H9 (cell line): Measurements from ENCODE around the gene ACTL8. TPM values are rescaled to one million over a fixed set of nuclear protein-coding genes. Genes with fewer than 3 reads are reported as not detected.

Source experiments
- DNase-seq: peaks from one replicate; pipeline ENCODE4 v3.0.0-alpha.2; 2017
- H2AFZ ChIP-seq: one replicate; pipeline ENCODE4 v1.6.1; 2013; ENCODE audit warnings: mild to moderate bottlenecking, low read length, control low read depth, moderate library complexity
- H2AK5ac ChIP-seq: 2 replicates; pipeline ENCODE4 v1.6.1; 2013; ENCODE audit warnings: low read length, control low read depth, mixed read lengths; ENCODE audit not compliant: insufficient read length
- H2BK120ac ChIP-seq: one replicate; pipeline ENCODE4 v1.6.1; 2013; ENCODE audit warnings: low read depth, mild to moderate bottlenecking, low read length, control low read depth, inconsistent platforms; ENCODE audit not compliant: poor library complexity, severe bottlenecking
- H2BK12ac ChIP-seq: 2 replicates; pipeline ENCODE4 v1.6.1; 2013; ENCODE audit warnings: low read length, control low read depth, mixed read lengths, low read depth; ENCODE audit not compliant: insufficient read length
- H2BK15ac ChIP-seq: 2 replicates; pipeline ENCODE4 v1.6.1; 2013; ENCODE audit warnings: low read depth, low read length, control low read depth
- H2BK20ac ChIP-seq: one replicate; pipeline ENCODE4 v1.6.1; 2013; ENCODE audit warnings: low read depth, mild to moderate bottlenecking, low read length, control low read depth, inconsistent platforms; ENCODE audit not compliant: poor library complexity, severe bottlenecking
- H2BK5ac ChIP-seq: 2 replicates; pipeline ENCODE4 v1.6.1; 2013; ENCODE audit warnings: low read length, control low read depth, mixed read lengths; ENCODE audit not compliant: insufficient read length
- H3K14ac ChIP-seq: 2 replicates; pipeline ENCODE4 v1.6.1; 2013; ENCODE audit warnings: low read length, control low read depth; ENCODE audit not compliant: insufficient read depth
- H3K18ac ChIP-seq: 2 replicates; pipeline ENCODE4 v1.6.1; 2013; ENCODE audit warnings: low read depth, mild to moderate bottlenecking, mixed read lengths, low read length, control low read depth; ENCODE audit not compliant: insufficient read length
- H3K23ac ChIP-seq: 2 replicates; pipeline ENCODE4 v1.6.1; 2013; ENCODE audit warnings: low read length, control low read depth, mixed read lengths, low read depth; ENCODE audit not compliant: insufficient read length
- H3K23me2 ChIP-seq: 2 replicates; pipeline ENCODE4 v1.6.1; 2013; ENCODE audit warnings: low read depth, mild to moderate bottlenecking, mixed read lengths, low read length, control low read depth; ENCODE audit not compliant: insufficient read length, poor library complexity, severe bottlenecking
- H3K27ac ChIP-seq: 2 replicates; pipeline ENCODE4 v1.5.1; 2013; ENCODE audit warnings: low read length, control low read depth, mixed read lengths, low read depth; ENCODE audit not compliant: insufficient read length
- H3K27me3 ChIP-seq: 2 replicates; pipeline ENCODE4 v1.6.1; 2013; ENCODE audit warnings: low read length, control low read depth, inconsistent platforms; ENCODE audit not compliant: insufficient read depth
- H3K4ac ChIP-seq: 2 replicates; pipeline ENCODE4 v1.6.1; 2013; ENCODE audit warnings: low read depth, mild to moderate bottlenecking, control low read depth, inconsistent platforms, low read length, moderate library complexity
- H3K4me1 ChIP-seq: 2 replicates; pipeline ENCODE4 v1.6.1; 2013; ENCODE audit warnings: low read length, control low read depth, inconsistent platforms; ENCODE audit not compliant: insufficient read depth
- H3K4me2 ChIP-seq: 2 replicates; pipeline ENCODE4 v1.6.1; 2013; ENCODE audit warnings: low read length, control low read depth, mixed read lengths; ENCODE audit not compliant: insufficient read length, insufficient read depth
- H3K56ac ChIP-seq: 2 replicates; pipeline ENCODE4 v1.6.1; 2013; ENCODE audit warnings: low read depth, mild to moderate bottlenecking, mixed read lengths, low read length, control low read depth; ENCODE audit not compliant: insufficient read length
- H3K79me1 ChIP-seq: 2 replicates; pipeline ENCODE4 v1.6.1; 2013; ENCODE audit warnings: low read depth, mild to moderate bottlenecking, moderate library complexity, low read length, control low read depth, inconsistent platforms; ENCODE audit not compliant: insufficient read depth, poor library complexity, severe bottlenecking
- H3K79me2 ChIP-seq: 2 replicates; pipeline ENCODE4 v1.6.1; 2013; ENCODE audit warnings: low read length, control low read depth, inconsistent platforms; ENCODE audit not compliant: insufficient read depth
- H3K9ac ChIP-seq: 2 replicates; pipeline ENCODE4 v1.6.1; 2013; ENCODE audit warnings: low read length, control low read depth, mixed read lengths; ENCODE audit not compliant: insufficient read length; ENCODE audit errors: extremely low read depth
- H3K9me3 ChIP-seq: one replicate; pipeline ENCODE4 v1.6.1; 2013; ENCODE audit warnings: low read depth, low read length, inconsistent platforms; ENCODE audit not compliant: control insufficient read depth
- H3T11ph ChIP-seq: one replicate; pipeline ENCODE4 v1.6.1; 2013; ENCODE audit warnings: mild to moderate bottlenecking, low read length, control low read depth, inconsistent platforms
- H4K20me1 ChIP-seq: one replicate; pipeline ENCODE4 v1.6.1; 2013; ENCODE audit not compliant: control insufficient read depth, insufficient read length, insufficient read depth
- H4K5ac ChIP-seq: 2 replicates; pipeline ENCODE4 v1.6.1; 2013; ENCODE audit warnings: low read depth, mild to moderate bottlenecking, mixed read lengths, low read length, control low read depth; ENCODE audit not compliant: insufficient read length
- H4K8ac ChIP-seq: replicated peaks from 2 replicates; pipeline ENCODE4 v1.6.1; 2013; ENCODE audit warnings: low read length, control low read depth, mixed read lengths, low read depth; ENCODE audit not compliant: insufficient read length
- H4K91ac ChIP-seq: 2 replicates; pipeline ENCODE4 v1.6.1; 2013; ENCODE audit warnings: low read depth, mild to moderate bottlenecking, moderate library complexity, mixed read lengths, low read length, control low read depth; ENCODE audit not compliant: insufficient read length
- H3K27ac Mint-ChIP-seq, 3 experiments: 2 replicates in 2 of 3; 3 replicates in 1 of 3; pipeline ENCODE4 v1.8.0; 2020 to 2021; ENCODE audit warnings: mixed read lengths in 3 of 3, mild to moderate bottlenecking in 1 of 3, moderate library complexity in 1 of 3
- H3K27me3 Mint-ChIP-seq: 2 replicates; pipeline ENCODE4 v1.8.0; 2021; ENCODE audit warnings: low read depth, mild to moderate bottlenecking, moderate library complexity, mixed read lengths
- H3K36me3 Mint-ChIP-seq, 3 experiments: 2 replicates in 2 of 3; 3 replicates in 1 of 3; pipeline ENCODE4 v1.8.0; 2020 to 2021; ENCODE audit warnings: low read depth in 3 of 3, mixed read lengths in 3 of 3; ENCODE audit not compliant: insufficient read depth in 1 of 3
- H3K4me1 Mint-ChIP-seq, 2 experiments: 2 replicates each; pipeline ENCODE4 v1.8.0; 2020; ENCODE audit warnings: mixed read lengths in 2 of 2
- H3K4me3 Mint-ChIP-seq, 2 experiments: 2 replicates in 1 of 2; 3 replicates in 1 of 2; pipeline ENCODE4 v1.8.0; 2020 to 2021; ENCODE audit warnings: mild to moderate bottlenecking in 2 of 2, mixed read lengths in 2 of 2, moderate library complexity in 1 of 2
- H3K9me3 Mint-ChIP-seq, 2 experiments: 2 replicates in 1 of 2; 3 replicates in 1 of 2; pipeline ENCODE4 v1.8.0; 2020; ENCODE audit warnings: mild to moderate bottlenecking in 2 of 2, mixed read lengths in 2 of 2, moderate library complexity in 1 of 2
- CTCF ChIP-seq: fragments of 200-600 bp; sonication (generic); conservative IDR thresholded peaks from 3 replicates; pipeline ENCODE4 v1.8.0; 2021; ENCODE audit warnings: antibody characterized with exemption, mild to moderate bottlenecking
- WGBS: extraction: QIAGEN DNeasy Blood & Tissue Kit; methylation state at CpG from one replicate; pipeline ENCODE4 v1.1.7; 2013; ENCODE audit warnings: missing lambda C conversion rate, low lambda C conversion rate, mixed read lengths; ENCODE audit not compliant: insufficient read length; ENCODE audit errors: extremely low coverage; 5-methylcytosine and 5-hydroxymethylcytosine counted together
- total RNA-seq: library from RNA; stranded (reverse); gene quantifications from 2 replicates; pipeline ENCODE4 v1.2.1, GENCODE V29; 2021

The ACTL8 gene
- total RNA-seq, 1 experiment from 2014 or later, result not detected

GRCh38 chr1:17750333-17750732 lies 4.8 kb upstream of the ACTL8 start:
- no peak overlapping the region for H4K5ac ChIP-seq
- H3K79me1 ChIP-seq, result no peaks in the 10 kb centered on the region
- H3K9me3 ChIP-seq, result no peaks in the 10 kb centered on the region
- no peak overlapping the region for H2BK12ac ChIP-seq
- H3K4me1 ChIP-seq, result no peaks in the 10 kb centered on the region
- Mint-ChIP-seq H3K27ac (no peak overlapping the region), H3K9me3 (peaks cover 20 to 21% of the 10 kb centered on the region in 2 experiments), H3K4me1 (no peaks in the 10 kb centered on the region), H3K4me3 (no peak overlapping the region), H3K27me3 (peaks cover 7% of the 10 kb centered on the region), H3K36me3 (peaks cover 0 to 12% (median 5%) of the 10 kb centered on the region in 3 experiments)
- no peak overlapping the region for H4K91ac ChIP-seq
- H3K4me2 ChIP-seq, result no peak overlapping the region
- no CpG with 5 or more reads among the region's 5 CpGs for WGBS
- H3K23me2 ChIP-seq, result no peaks in the 10 kb centered on the region
- no peak overlapping the region for H3K9ac ChIP-seq
- no peak overlapping the region for H2BK120ac ChIP-seq
- H2AFZ ChIP-seq, result no peak overlapping the region
- H4K8ac ChIP-seq, result no peak overlapping the region
- no peak overlapping the region for H2BK5ac ChIP-seq
- H3K79me2 ChIP-seq, result no peaks in the 10 kb centered on the region
- H4K20me1 ChIP-seq, result no peaks in the 10 kb centered on the region
- no peak overlapping the region for H3K18ac ChIP-seq
- no peak overlapping the region for H3K14ac ChIP-seq
- no peak overlapping the region for H2AK5ac ChIP-seq
- no peak overlapping the region for H3T11ph ChIP-seq
- no peak overlapping the region for H2BK15ac ChIP-seq
- DNase-seq, result no peak
- H3K27me3 ChIP-seq, result no peaks in the 10 kb centered on the region
- no peak overlapping the region for H2BK20ac ChIP-seq
- TF ChIP-seq CTCF, result no peak
- H3K23ac ChIP-seq, result no peak overlapping the region
- no peak overlapping the region for H3K56ac ChIP-seq
- no peak overlapping the region for H3K4ac ChIP-seq
- H3K27ac ChIP-seq, result no peak overlapping the region
